ENCODE results near the gene HBZ.

DNA sequence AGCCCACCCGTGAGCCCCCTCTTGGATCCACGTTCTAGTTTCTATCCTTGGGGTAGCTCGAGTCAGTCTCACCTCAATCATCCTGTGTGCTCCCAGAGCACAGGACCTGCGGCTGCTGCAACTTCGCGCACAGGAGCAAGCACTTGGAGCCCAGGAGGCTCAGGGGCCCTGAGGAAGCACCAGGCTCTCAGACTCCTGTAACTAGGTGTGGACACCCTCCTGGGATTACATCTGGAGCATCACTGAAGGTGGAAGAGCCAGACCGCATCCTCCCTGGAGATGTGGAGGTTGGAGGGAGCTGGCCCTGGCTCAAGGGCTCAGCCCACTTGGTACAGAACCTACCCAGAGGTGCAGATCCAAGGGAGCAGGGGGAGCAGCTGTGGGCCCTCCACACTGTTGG, 30.6 kb downstream of the HBZ start:
- TF ChIP-seq, protein P1, sequence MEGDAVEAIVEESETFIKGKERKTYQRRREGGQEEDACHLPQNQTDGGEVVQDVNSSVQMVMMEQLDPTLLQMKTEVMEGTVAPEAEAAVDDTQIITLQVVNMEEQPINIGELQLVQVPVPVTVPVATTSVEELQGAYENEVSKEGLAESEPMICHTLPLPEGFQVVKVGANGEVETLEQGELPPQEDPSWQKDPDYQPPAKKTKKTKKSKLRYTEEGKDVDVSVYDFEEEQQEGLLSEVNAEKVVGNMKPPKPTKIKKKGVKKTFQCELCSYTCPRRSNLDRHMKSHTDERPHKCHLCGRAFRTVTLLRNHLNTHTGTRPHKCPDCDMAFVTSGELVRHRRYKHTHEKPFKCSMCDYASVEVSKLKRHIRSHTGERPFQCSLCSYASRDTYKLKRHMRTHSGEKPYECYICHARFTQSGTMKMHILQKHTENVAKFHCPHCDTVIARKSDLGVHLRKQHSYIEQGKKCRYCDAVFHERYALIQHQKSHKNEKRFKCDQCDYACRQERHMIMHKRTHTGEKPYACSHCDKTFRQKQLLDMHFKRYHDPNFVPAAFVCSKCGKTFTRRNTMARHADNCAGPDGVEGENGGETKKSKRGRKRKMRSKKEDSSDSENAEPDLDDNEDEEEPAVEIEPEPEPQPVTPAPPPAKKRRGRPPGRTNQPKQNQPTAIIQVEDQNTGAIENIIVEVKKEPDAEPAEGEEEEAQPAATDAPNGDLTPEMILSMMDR (conservative IDR thresholded peaks at IDR 0.05 in 1 of 2, IDR thresholded peaks at IDR 0.05 in 1 of 2; ENCODE audit: low read depth in 1 of 2, low read length in 2 of 2): no peak
- no peak for TF ChIP-seq EZH2 (IDR thresholded peaks at IDR 0.05; ENCODE audit: low read length, missing control alignments)
